ENCODE measurements around the gene IL4I1. TPM values are rescaled to one million over a fixed set of nuclear protein-coding genes. Genes with fewer than 3 reads are reported as not detected.

The IL4I1 gene
- total RNA-seq, 1 experiment from 2014 or later, result 0.71 TPM

- Histone ChIP-seq H3K79me2 (ENCODE audit: insufficient read depth, low read length) (peaks cover 98% of the 10 kb centered on the region), H3K4me3 (replicated peaks in 1 of 2; ENCODE audit: low read depth in 1 of 2, low read length in 2 of 2) (no peak overlapping the region), H4K20me1 (ENCODE audit: insufficient read depth) (peaks cover 7% of the 10 kb centered on the region; the same call in 1 of the 2 replicates), H3K27ac (ENCODE audit: low read depth, low read length) (no peak overlapping the region), H3K9ac (ENCODE audit: low read length) (no peak overlapping the region), H2AFZ (ENCODE audit: low read depth, low read length, poor library complexity, severe bottlenecking) (no peak overlapping the region), H3K9me3 (ENCODE audit: control insufficient read depth in 1 of 2, insufficient read depth in 1 of 2, low read depth in 1 of 2, low read length in 2 of 2) (no peaks in the 10 kb centered on the region), H3K27me3 (ENCODE audit: insufficient read depth, low read length) (no peaks in the 10 kb centered on the region), H3K36me3 (ENCODE audit: control insufficient read depth in 1 of 2, insufficient read depth in 2 of 2, low read length in 2 of 2) (peaks cover 27 to 45% of the 10 kb centered on the region in 2 experiments), H3K4me1 (ENCODE audit: control insufficient read depth in 1 of 2, insufficient read depth in 2 of 2, low read length in 2 of 2) (peaks cover 7 to 10% of the 10 kb centered on the region in 2 experiments; a peak in 3 of 4 replicates), H3K4me2 (ENCODE audit: low read length) (no peak overlapping the region), H3K9me2 (ENCODE audit: insufficient read depth) (no peaks in the 10 kb centered on the region)
- CTCF ChIA-PET, result no interaction called here
- intact Hi-C loops (cut with micrococcal nuclease), result no loop called here
- no peak for ATAC-seq
- BruUV-seq (replicated peaks), result no TSS peak
- POLR2A ChIA-PET, result no interaction called here
- no peak for TF ChIP-seq CTCF (IDR thresholded peaks at IDR 0.05 in 2 of 3, conservative IDR thresholded peaks at IDR 0.05 in 1 of 3; ENCODE audit: borderline replicate concordance in 1 of 3, insufficient read depth in 1 of 3, low read depth in 2 of 3, low read length in 2 of 3)
- no peak for TF ChIP-seq TCF7L2 (IDR thresholded peaks at IDR 0.05; ENCODE audit: borderline replicate concordance, extremely low read depth, insufficient read depth, insufficient read length)
- no peak for TF ChIP-seq JUND (IDR thresholded peaks at IDR 0.05)
- no peak for TF ChIP-seq RAD21 (IDR thresholded peaks at IDR 0.05; ENCODE audit: low read depth)
- TF ChIP-seq CEBPB (IDR thresholded peaks at IDR 0.05; ENCODE audit: low read depth), result no peak
- no peak for TF ChIP-seq ZNF274 (IDR thresholded peaks at IDR 0.05; ENCODE audit: low read depth, low read length)
- TF ChIP-seq MAX (IDR thresholded peaks at IDR 0.05), result no peak
- no peak for TF ChIP-seq EZH2phosphoT487 (IDR thresholded peaks at IDR 0.05; ENCODE audit: borderline replicate concordance)
- no peak for TF ChIP-seq SRF (IDR thresholded peaks at IDR 0.05; ENCODE audit: low read depth)
- no peak for TF ChIP-seq YY1 (IDR thresholded peaks at IDR 0.05; ENCODE audit: extremely low read depth, insufficient replicate concordance, low read depth, low read length)
- TF ChIP-seq EGR1 (IDR thresholded peaks at IDR 0.05; ENCODE audit: low read depth), result no peak
- TF ChIP-seq ELF1 (IDR thresholded peaks at IDR 0.05; ENCODE audit: borderline replicate concordance, low read depth), result no peak
- no peak for TF ChIP-seq SIN3A (IDR thresholded peaks at IDR 0.05; ENCODE audit: low read depth)
- no peak for TF ChIP-seq POLR2A (IDR thresholded peaks at IDR 0.05; ENCODE audit: borderline replicate concordance, extremely low read depth, insufficient read depth, insufficient read length)
- no peak for TF ChIP-seq ATF3 (IDR thresholded peaks at IDR 0.05)
- no peak for DNase-seq (ENCODE audit: low read depth, low spot score)
- RAD21 ChIA-PET (ENCODE audit: low non-redundant PET in 1 of 2, low total read pairs in 2 of 2, uncharacterized antibody in 2 of 2, unreplicated experiment in 2 of 2), result no interaction called here
These were observed 26.6 kb upstream of the IL4I1 start for GRCh38 chr19:49923055-49924003.
